IPS-15b (cell line): Measurements from ENCODE around the gene GTPBP6.
"Not testable (repeated sequence)": the region's sequence is repeated elsewhere in the genome, so short reads cannot be mapped to it uniquely, and the experiment has no call there.

Experiments used
- H3K27me3 ChIP-seq: one replicate; pipeline ENCODE4 v1.6.1; 2013; ENCODE audit warnings: low read length; ENCODE audit not compliant: control insufficient read depth, insufficient read depth
- H3K36me3 ChIP-seq: one replicate; pipeline ENCODE4 v1.6.1; 2013; ENCODE audit warnings: low read length; ENCODE audit not compliant: control insufficient read depth, insufficient read depth
- H3K4me1 ChIP-seq: one replicate; pipeline ENCODE4 v1.6.1; 2013; ENCODE audit warnings: mild to moderate bottlenecking, low read length; ENCODE audit not compliant: control insufficient read depth, insufficient read depth
- H3K4me3 ChIP-seq: one replicate; pipeline ENCODE4 v1.5.1; 2013; ENCODE audit warnings: low read depth, low read length
- H3K9ac ChIP-seq: one replicate; pipeline ENCODE4 v1.6.1; 2013; ENCODE audit warnings: low read depth, mild to moderate bottlenecking, low read length
- H3K9me3 ChIP-seq: one replicate; pipeline ENCODE4 v1.6.1; 2013; ENCODE audit warnings: mild to moderate bottlenecking, low read length; ENCODE audit not compliant: control insufficient read depth, insufficient read depth

The GTPBP6 gene

GRCh38 chrX:258291-259040, 60.1 kb downstream of the GTPBP6 start:
- H3K9me3 ChIP-seq, result no peaks in the 10 kb centered on the region
- H3K9ac ChIP-seq, result no peak overlapping the region
- no peak overlapping the region for H3K4me3 ChIP-seq
- H3K36me3 ChIP-seq, result no peaks in the 10 kb centered on the region
- no peaks in the 10 kb centered on the region for H3K27me3 ChIP-seq
- H3K4me1 ChIP-seq, result no peaks in the 10 kb centered on the region

DNA sequence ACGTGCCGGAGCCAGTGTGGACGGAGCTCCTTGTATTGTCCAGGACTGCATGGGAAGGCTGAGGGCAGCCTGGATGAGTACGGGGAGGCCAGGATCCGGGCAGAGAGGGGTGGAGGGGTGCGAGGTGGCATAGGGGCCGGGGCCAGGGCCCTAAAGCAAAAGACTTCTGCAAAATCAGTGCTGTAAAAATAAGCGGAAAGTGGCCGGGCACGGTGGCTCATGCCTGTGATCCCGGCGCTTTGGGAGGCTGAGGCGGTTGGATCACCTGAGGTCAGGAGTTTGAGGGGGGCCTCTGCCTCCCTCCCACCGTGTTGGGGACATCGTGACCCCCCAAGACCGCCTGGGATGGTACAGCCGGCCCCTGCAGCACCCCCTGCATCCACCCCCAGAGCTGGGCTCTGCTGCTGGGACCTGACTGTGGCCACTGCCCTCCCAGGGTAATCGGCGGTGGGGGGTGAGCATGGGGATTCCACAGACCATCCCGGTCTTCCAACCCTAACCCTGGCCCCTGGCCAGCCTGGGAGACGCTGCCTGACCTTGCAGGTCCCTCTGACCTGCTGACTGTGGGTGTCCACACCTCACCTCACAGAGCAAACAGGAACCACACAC, 60.8 kb downstream of the GTPBP6 start:
- no peak overlapping the region for H3K9ac ChIP-seq
- no peaks in the 10 kb centered on the region for H3K27me3 ChIP-seq
- no peak overlapping the region for H3K4me3 ChIP-seq

DNA sequence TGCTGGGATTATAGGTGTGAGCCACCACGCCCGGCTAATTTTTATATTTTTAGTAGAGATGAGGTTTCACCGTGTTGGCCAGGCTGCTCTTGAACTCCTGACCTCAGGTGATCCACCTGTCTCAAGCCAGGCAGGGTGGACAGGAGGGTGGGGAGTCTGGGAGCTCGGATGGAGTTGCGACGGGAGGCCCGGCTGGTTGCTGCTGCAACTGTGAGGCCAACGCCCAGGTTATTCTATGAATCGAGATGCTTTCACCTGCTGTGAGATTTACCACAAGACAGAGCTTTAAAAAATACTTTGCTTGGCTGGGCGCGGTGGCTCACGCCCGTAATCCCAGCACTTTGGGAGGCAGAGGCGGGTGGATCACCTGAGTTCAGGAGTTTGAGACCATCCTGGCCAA, 61.5 kb downstream of the GTPBP6 start:
- H3K4me3 ChIP-seq, H3K27me3 ChIP-seq, H3K9me3 ChIP-seq, H3K36me3 ChIP-seq, H3K4me1 ChIP-seq, H3K9ac ChIP-seq: not testable (repeated sequence)

More for the DNA sequence above, 60.8 kb downstream of the GTPBP6 start:
- Histone ChIP-seq H3K4me1 (no peaks in the 10 kb centered on the region), H3K36me3 (no peaks in the 10 kb centered on the region), H3K9me3 (no peaks in the 10 kb centered on the region)

DNA sequence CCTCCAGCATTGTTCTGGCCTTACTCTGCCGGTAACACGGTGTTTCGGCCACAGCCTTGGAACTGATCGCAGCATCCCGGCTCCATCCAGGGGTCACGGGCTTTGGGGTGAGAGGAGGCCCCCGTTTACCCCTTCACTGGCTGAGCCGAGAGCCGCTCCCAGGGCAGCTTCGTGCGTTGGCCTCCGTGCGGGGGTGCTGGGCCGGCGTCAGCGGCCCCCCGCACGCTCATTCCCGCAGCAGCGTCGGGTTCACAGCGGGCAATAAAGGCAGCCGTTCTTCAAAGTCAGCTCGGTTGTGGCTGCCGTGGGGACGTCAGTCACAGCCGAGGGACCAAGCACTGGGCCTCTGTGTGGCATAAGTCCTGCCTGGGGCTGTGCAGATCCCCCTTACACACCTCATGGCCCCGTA, 62.7 kb downstream of the GTPBP6 start:
- no peaks in the 10 kb centered on the region for H3K27me3 ChIP-seq

More for the DNA sequence above, 62.7 kb downstream of the GTPBP6 start:
- Histone ChIP-seq H3K4me3 (no peak overlapping the region), H3K9me3 (no peaks in the 10 kb centered on the region), H3K4me1 (no peaks in the 10 kb centered on the region), H3K36me3 (no peaks in the 10 kb centered on the region), H3K9ac (no peak overlapping the region)
